ENCODE results near the gene IQCH.

Gene IQCH

GRCh38 chr15:67254238-67255175, at the start of gene IQCH, which contains the start of gene AAGAB:
Gene IQCH, plus strand, starts transcription at chr15:67254786. Its CDS starts 111 bp downstream, at chr15:67254897.
Gene AAGAB, minus strand, starts transcription at chr15:67254661. Its CDS starts 30 bp downstream, at chr15:67254631.
- peak within 1 kb of the TSS; percentile 81 to 97 for H3K4me3 ChIP-seq (ENCODE audit: low read depth in 1 of 2, low read length in 2 of 2)
- no peaks in the 10 kb centered on the region for H3K9me3 ChIP-seq (ENCODE audit: control insufficient read depth in 1 of 2, low read length in 2 of 2)
- peak within 1 kb of the TSS; percentile 88 for H3K27ac ChIP-seq (ENCODE audit: low read length)
- no peaks in the 10 kb centered on the region for H3K27me3 ChIP-seq (ENCODE audit: low read depth, low read length)
- peaks cover 0 to 5% of the 10 kb centered on the region in 2 donors for H3K36me3 ChIP-seq (ENCODE audit: control insufficient read depth in 1 of 2, insufficient read depth in 2 of 2, low read length in 2 of 2)
- peaks cover 0 to 13% of the 10 kb centered on the region in 2 donors for H3K4me1 ChIP-seq (ENCODE audit: control insufficient read depth in 1 of 2, insufficient read depth in 2 of 2, low read length in 2 of 2)

- H3K4me1 ChIP-seq (ENCODE audit: control insufficient read depth in 1 of 2, insufficient read depth in 2 of 2, low read length in 2 of 2) = no peaks in the 10 kb centered on the region
- H3K27me3 ChIP-seq (ENCODE audit: low read depth, low read length) = no peaks in the 10 kb centered on the region
- H3K36me3 ChIP-seq (ENCODE audit: control insufficient read depth in 1 of 2, insufficient read depth in 2 of 2, low read length in 2 of 2) = peaks cover 24 to 34% of the 10 kb centered on the region in 2 donors
- no peak overlapping the region for H3K4me3 ChIP-seq (ENCODE audit: low read depth in 1 of 2, low read length in 2 of 2)
- H3K27ac ChIP-seq (ENCODE audit: low read length) = no peak overlapping the region
- no peaks in the 10 kb centered on the region for H3K9me3 ChIP-seq (ENCODE audit: control insufficient read depth in 1 of 2, low read length in 2 of 2)
These were observed 46.9 kb upstream of the IQCH start for GRCh38 chr15:67207555-67208207.

- Histone ChIP-seq H3K27ac (ENCODE audit: low read length) (no peak overlapping the region), H3K27me3 (ENCODE audit: low read depth, low read length) (no peaks in the 10 kb centered on the region), H3K4me3 (ENCODE audit: low read depth in 1 of 2, low read length in 2 of 2) (no peak overlapping the region), H3K9me3 (ENCODE audit: control insufficient read depth in 1 of 2, low read length in 2 of 2) (no peaks in the 10 kb centered on the region), H3K36me3 (ENCODE audit: control insufficient read depth in 1 of 2, insufficient read depth in 2 of 2, low read length in 2 of 2) (peaks cover 24 to 29% of the 10 kb centered on the region in 2 donors), H3K4me1 (ENCODE audit: control insufficient read depth in 1 of 2, insufficient read depth in 2 of 2, low read length in 2 of 2) (no peaks in the 10 kb centered on the region)
These were observed 46.2 kb upstream of the IQCH start for GRCh38 chr15:67208396-67208795.

- peaks cover 14 to 16% of the 10 kb centered on the region in 2 donors for H3K36me3 ChIP-seq (ENCODE audit: control insufficient read depth in 1 of 2, insufficient read depth in 2 of 2, low read length in 2 of 2)
- H3K9me3 ChIP-seq (ENCODE audit: control insufficient read depth in 1 of 2, low read length in 2 of 2) = no peaks in the 10 kb centered on the region
- H3K27ac ChIP-seq (ENCODE audit: low read length) = no peak overlapping the region
- no peaks in the 10 kb centered on the region for H3K4me1 ChIP-seq (ENCODE audit: control insufficient read depth in 1 of 2, insufficient read depth in 2 of 2, low read length in 2 of 2)
- H3K27me3 ChIP-seq (ENCODE audit: low read depth, low read length) = no peaks in the 10 kb centered on the region
- no peak overlapping the region for H3K4me3 ChIP-seq (ENCODE audit: low read depth in 1 of 2, low read length in 2 of 2)
These were observed 43.9 kb upstream of the IQCH start for GRCh38 chr15:67210555-67211168.

- H3K9me3 ChIP-seq (ENCODE audit: control insufficient read depth in 1 of 2, low read length in 2 of 2) = no peaks in the 10 kb centered on the region
- H3K27ac ChIP-seq (ENCODE audit: low read length) = no peak overlapping the region
- no peak overlapping the region for H3K4me3 ChIP-seq (ENCODE audit: low read depth in 1 of 2, low read length in 2 of 2)
- H3K36me3 ChIP-seq (ENCODE audit: control insufficient read depth in 1 of 2, insufficient read depth in 2 of 2, low read length in 2 of 2) = peaks cover 11 to 15% of the 10 kb centered on the region in 2 donors
- H3K27me3 ChIP-seq (ENCODE audit: low read depth, low read length) = no peaks in the 10 kb centered on the region
- H3K4me1 ChIP-seq (ENCODE audit: control insufficient read depth in 1 of 2, insufficient read depth in 2 of 2, low read length in 2 of 2) = no peaks in the 10 kb centered on the region
These were observed 41.8 kb upstream of the IQCH start for GRCh38 chr15:67212684-67213367.

GRCh38 chr15:67215102-67215501, 39.5 kb upstream of the IQCH start:
- no peak overlapping the region for H3K27ac ChIP-seq (ENCODE audit: low read length)
- H3K4me3 ChIP-seq (ENCODE audit: low read depth in 1 of 2, low read length in 2 of 2) = no peak overlapping the region
- no peaks in the 10 kb centered on the region for H3K27me3 ChIP-seq (ENCODE audit: low read depth, low read length)
- H3K36me3 ChIP-seq (ENCODE audit: control insufficient read depth in 1 of 2, insufficient read depth in 2 of 2, low read length in 2 of 2) = peaks cover 0 to 8% of the 10 kb centered on the region in 2 donors
- no peaks in the 10 kb centered on the region for H3K4me1 ChIP-seq (ENCODE audit: control insufficient read depth in 1 of 2, insufficient read depth in 2 of 2, low read length in 2 of 2)
- peaks cover 0 to 3% of the 10 kb centered on the region in 2 donors for H3K9me3 ChIP-seq (ENCODE audit: control insufficient read depth in 1 of 2, low read length in 2 of 2)

- peaks cover 0 to 8% of the 10 kb centered on the region in 2 donors for H3K36me3 ChIP-seq (ENCODE audit: control insufficient read depth in 1 of 2, insufficient read depth in 2 of 2, low read length in 2 of 2)
- H3K4me1 ChIP-seq (ENCODE audit: control insufficient read depth in 1 of 2, insufficient read depth in 2 of 2, low read length in 2 of 2) = no peaks in the 10 kb centered on the region
- H3K27me3 ChIP-seq (ENCODE audit: low read depth, low read length) = no peaks in the 10 kb centered on the region
These were observed 37.7 kb upstream of the IQCH start for GRCh38 chr15:67216859-67217258.

GRCh38 chr15:67218428-67218827, 36.2 kb upstream of the IQCH start:
- peaks cover 0 to 3% of the 10 kb centered on the region in 2 donors for H3K9me3 ChIP-seq (ENCODE audit: control insufficient read depth in 1 of 2, low read length in 2 of 2)
- H3K4me3 ChIP-seq (ENCODE audit: low read depth in 1 of 2, low read length in 2 of 2) = no peak overlapping the region
- H3K27me3 ChIP-seq (ENCODE audit: low read depth, low read length) = no peaks in the 10 kb centered on the region
- H3K4me1 ChIP-seq (ENCODE audit: control insufficient read depth in 1 of 2, insufficient read depth in 2 of 2, low read length in 2 of 2) = no peaks in the 10 kb centered on the region
- H3K36me3 ChIP-seq (ENCODE audit: control insufficient read depth in 1 of 2, insufficient read depth in 2 of 2, low read length in 2 of 2) = peaks cover 0 to 8% of the 10 kb centered on the region in 2 donors
- H3K27ac ChIP-seq (ENCODE audit: low read length) = no peak overlapping the region

More at GRCh38 chr15:67216859-67217258, 37.7 kb upstream of the IQCH start:
- H3K27ac ChIP-seq (ENCODE audit: low read length) = no peak overlapping the region
- peaks cover 0 to 3% of the 10 kb centered on the region in 2 donors for H3K9me3 ChIP-seq (ENCODE audit: control insufficient read depth in 1 of 2, low read length in 2 of 2)
- no peak overlapping the region for H3K4me3 ChIP-seq (ENCODE audit: low read depth in 1 of 2, low read length in 2 of 2)

- Histone ChIP-seq H3K4me1 (ENCODE audit: control insufficient read depth in 1 of 2, insufficient read depth in 2 of 2, low read length in 2 of 2) (no peaks in the 10 kb centered on the region), H3K27me3 (ENCODE audit: low read depth, low read length) (no peaks in the 10 kb centered on the region), H3K27ac (ENCODE audit: low read length) (no peak overlapping the region), H3K4me3 (ENCODE audit: low read depth in 1 of 2, low read length in 2 of 2) (no peak overlapping the region), H3K36me3 (ENCODE audit: control insufficient read depth in 1 of 2, insufficient read depth in 2 of 2, low read length in 2 of 2) (peaks cover 0 to 8% of the 10 kb centered on the region in 2 donors), H3K9me3 (ENCODE audit: control insufficient read depth in 1 of 2, low read length in 2 of 2) (peaks cover 0 to 3% of the 10 kb centered on the region in 2 donors)
These were observed 35.3 kb upstream of the IQCH start for GRCh38 chr15:67219288-67219687.

- H3K4me3 ChIP-seq (ENCODE audit: low read depth in 1 of 2, low read length in 2 of 2) = no peak overlapping the region
- no peak overlapping the region for H3K27ac ChIP-seq (ENCODE audit: low read length)
- no peaks in the 10 kb centered on the region for H3K27me3 ChIP-seq (ENCODE audit: low read depth, low read length)
- H3K36me3 ChIP-seq (ENCODE audit: control insufficient read depth in 1 of 2, insufficient read depth in 2 of 2, low read length in 2 of 2) = peaks cover 4 to 9% of the 10 kb centered on the region in 2 donors
- no peaks in the 10 kb centered on the region for H3K4me1 ChIP-seq (ENCODE audit: control insufficient read depth in 1 of 2, insufficient read depth in 2 of 2, low read length in 2 of 2)
- no peaks in the 10 kb centered on the region for H3K9me3 ChIP-seq (ENCODE audit: control insufficient read depth in 1 of 2, low read length in 2 of 2)
These were observed 29.7 kb upstream of the IQCH start for GRCh38 chr15:67224889-67225288.
